Astrocyte (in vitro differentiated cells and primary cell): ENCODE measurements around the gene DYRK4.

Experiments
- CTCF ChIP-seq: IDR thresholded peaks from 2 replicates; pipeline ENCODE4 v1.5.1; 2011; ENCODE audit warnings: low read depth, mild to moderate bottlenecking, inconsistent platforms, low read length, moderate library complexity; ENCODE audit not compliant: insufficient read depth
- EZH2 ChIP-seq: IDR thresholded peaks from 2 replicates; pipeline ENCODE4 v1.6.1; 2012; ENCODE audit warnings: mild to moderate bottlenecking, low read length, inconsistent platforms; ENCODE audit not compliant: insufficient read depth

- TF ChIP-seq CTCF (no peak), EZH2 (no peak)
Measured at GRCh38 chr12:4621511-4621910, 59.5 kb downstream of the DYRK4 start.
